ENCODE data around the gene DUOX2. TPM values are rescaled to one million over a fixed set of nuclear protein-coding genes. Genes with fewer than 3 reads are reported as not detected.

DUOX2 gene
- total and polyA plus RNA-seq, 4 donors, result 0.06 to 0.08 TPM; not detected in 2

DNA sequence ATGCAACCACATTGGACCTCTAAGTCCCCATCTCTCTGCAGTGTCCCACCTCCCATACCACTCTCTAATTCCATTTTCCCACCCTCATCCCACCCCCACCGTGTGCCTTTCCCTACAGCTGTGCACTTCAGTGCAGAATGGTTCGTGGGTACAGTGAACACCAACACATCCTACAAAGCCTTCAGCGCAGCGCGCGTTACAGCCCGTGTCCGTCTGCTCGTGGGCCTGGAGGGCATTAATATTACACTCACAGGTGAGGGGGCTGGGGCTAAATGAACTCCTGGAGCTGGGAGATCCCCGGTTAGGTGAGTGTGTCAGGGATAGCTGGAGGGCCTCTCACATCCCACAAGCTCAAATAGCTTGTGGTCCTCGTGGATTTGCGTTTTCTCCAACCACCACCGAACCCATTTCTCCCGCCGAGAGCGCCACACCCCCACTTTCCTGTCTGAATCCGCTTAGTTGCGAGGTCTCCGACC, 2.1 kb upstream of the DUOX2 start:
- Histone ChIP-seq H3K9ac (ENCODE audit: low read depth in 1 of 2, low read length in 2 of 2) (no peak overlapping the region), H3K36me3 (ENCODE audit: control insufficient read depth in 4 of 4, insufficient read depth in 3 of 4, low read depth in 1 of 4, low read length in 3 of 4) (no peaks in the 10 kb centered on the region), H3K27me3 (ENCODE audit: control insufficient read depth in 4 of 4, insufficient read depth in 4 of 4, low read length in 3 of 4) (peaks cover 4 to 15% (median 7%) of the 10 kb centered on the region in 4 donors), H3K4me3 (ENCODE audit: low read depth in 1 of 3, low read length in 3 of 3) (no peak overlapping the region), H3K9me3 (ENCODE audit: control insufficient read depth in 4 of 4, low read length in 3 of 4) (no peaks in the 10 kb centered on the region), H3K27ac (ENCODE audit: low read depth in 1 of 2, low read length in 2 of 2) (no peak overlapping the region), H3K4me1 (ENCODE audit: control insufficient read depth in 4 of 4, insufficient read depth in 4 of 4, low read length in 3 of 4) (peaks cover 14 to 43% (median 28%) of the 10 kb centered on the region in 4 donors)
- TF ChIP-seq SP1 (IDR thresholded peaks at IDR 0.05) (no peak), TAF1 (conservative IDR thresholded peaks at IDR 0.05) (no peak), EGR1 (IDR thresholded peaks at IDR 0.05; ENCODE audit: low read depth in 2 of 2) (no peak)
- TF ChIP-seq, protein P1, sequence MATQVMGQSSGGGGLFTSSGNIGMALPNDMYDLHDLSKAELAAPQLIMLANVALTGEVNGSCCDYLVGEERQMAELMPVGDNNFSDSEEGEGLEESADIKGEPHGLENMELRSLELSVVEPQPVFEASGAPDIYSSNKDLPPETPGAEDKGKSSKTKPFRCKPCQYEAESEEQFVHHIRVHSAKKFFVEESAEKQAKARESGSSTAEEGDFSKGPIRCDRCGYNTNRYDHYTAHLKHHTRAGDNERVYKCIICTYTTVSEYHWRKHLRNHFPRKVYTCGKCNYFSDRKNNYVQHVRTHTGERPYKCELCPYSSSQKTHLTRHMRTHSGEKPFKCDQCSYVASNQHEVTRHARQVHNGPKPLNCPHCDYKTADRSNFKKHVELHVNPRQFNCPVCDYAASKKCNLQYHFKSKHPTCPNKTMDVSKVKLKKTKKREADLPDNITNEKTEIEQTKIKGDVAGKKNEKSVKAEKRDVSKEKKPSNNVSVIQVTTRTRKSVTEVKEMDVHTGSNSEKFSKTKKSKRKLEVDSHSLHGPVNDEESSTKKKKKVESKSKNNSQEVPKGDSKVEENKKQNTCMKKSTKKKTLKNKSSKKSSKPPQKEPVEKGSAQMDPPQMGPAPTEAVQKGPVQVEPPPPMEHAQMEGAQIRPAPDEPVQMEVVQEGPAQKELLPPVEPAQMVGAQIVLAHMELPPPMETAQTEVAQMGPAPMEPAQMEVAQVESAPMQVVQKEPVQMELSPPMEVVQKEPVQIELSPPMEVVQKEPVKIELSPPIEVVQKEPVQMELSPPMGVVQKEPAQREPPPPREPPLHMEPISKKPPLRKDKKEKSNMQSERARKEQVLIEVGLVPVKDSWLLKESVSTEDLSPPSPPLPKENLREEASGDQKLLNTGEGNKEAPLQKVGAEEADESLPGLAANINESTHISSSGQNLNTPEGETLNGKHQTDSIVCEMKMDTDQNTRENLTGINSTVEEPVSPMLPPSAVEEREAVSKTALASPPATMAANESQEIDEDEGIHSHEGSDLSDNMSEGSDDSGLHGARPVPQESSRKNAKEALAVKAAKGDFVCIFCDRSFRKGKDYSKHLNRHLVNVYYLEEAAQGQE (IDR thresholded peaks at IDR 0.05), result no peak
- TF ChIP-seq, protein P2, sequence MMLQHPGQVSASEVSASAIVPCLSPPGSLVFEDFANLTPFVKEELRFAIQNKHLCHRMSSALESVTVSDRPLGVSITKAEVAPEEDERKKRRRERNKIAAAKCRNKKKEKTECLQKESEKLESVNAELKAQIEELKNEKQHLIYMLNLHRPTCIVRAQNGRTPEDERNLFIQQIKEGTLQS (IDR thresholded peaks at IDR 0.05), result no peak
- no peak for DNase-seq (ENCODE audit: low spot score)
- WGBS, result 38% methylated on average over 19 of the region's 19 CpGs

DNA sequence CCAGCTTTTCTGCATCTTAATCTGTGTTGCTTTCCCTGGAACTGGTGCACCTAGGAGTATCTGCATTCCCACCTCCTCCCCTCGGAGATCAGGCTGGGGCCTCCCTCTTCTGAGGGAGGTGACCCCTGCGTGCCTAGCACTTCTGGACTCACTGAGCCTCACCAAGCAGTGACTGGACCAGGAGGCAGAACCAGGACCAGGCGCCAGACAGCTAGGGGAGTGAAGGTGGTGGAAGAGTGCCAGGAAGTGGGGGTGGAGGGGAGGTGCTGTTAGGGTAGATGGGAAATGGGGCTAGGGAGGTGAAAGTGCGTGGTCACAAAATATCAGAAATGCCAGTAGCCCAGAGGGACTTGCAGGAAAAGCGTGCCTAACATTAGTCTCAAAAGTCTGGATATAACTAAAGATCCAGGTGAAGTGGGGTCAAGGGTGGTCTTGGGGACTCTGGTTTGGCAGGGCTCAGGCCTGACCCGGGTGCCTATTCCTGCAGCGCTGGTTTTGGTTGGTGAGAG, 1.4 kb upstream of the DUOX2 start:
- no peak for TF ChIP-seq YY1 (IDR thresholded peaks at IDR 0.05)
- no peak for TF ChIP-seq SP1 (IDR thresholded peaks at IDR 0.05)
- no peak for TF ChIP-seq HNF4A (conservative IDR thresholded peaks at IDR 0.05)
- TF ChIP-seq EGR1 (IDR thresholded peaks at IDR 0.05; ENCODE audit: low read depth in 2 of 2), result no peak
- TF ChIP-seq HNF4G (IDR thresholded peaks at IDR 0.05), result no peak
- Histone ChIP-seq H3K4me3 (ENCODE audit: low read depth in 1 of 3, low read length in 3 of 3) (no peak overlapping the region), H3K27ac (ENCODE audit: low read depth in 1 of 2, low read length in 2 of 2) (no peak overlapping the region), H3K4me1 (ENCODE audit: control insufficient read depth in 4 of 4, insufficient read depth in 4 of 4, low read length in 3 of 4) (peaks cover 14 to 43% (median 28%) of the 10 kb centered on the region in 4 donors), H3K27me3 (ENCODE audit: control insufficient read depth in 4 of 4, insufficient read depth in 4 of 4, low read length in 3 of 4) (peaks cover 4 to 15% (median 7%) of the 10 kb centered on the region in 4 donors), H3K36me3 (ENCODE audit: control insufficient read depth in 4 of 4, insufficient read depth in 3 of 4, low read depth in 1 of 4, low read length in 3 of 4) (no peaks in the 10 kb centered on the region), H3K9ac (ENCODE audit: low read depth in 1 of 2, low read length in 2 of 2) (no peak overlapping the region), H3K9me3 (ENCODE audit: control insufficient read depth in 4 of 4, low read length in 3 of 4) (no peaks in the 10 kb centered on the region)
- 74% methylated on average over 7 of the region's 7 CpGs for WGBS
- no peak for DNase-seq (ENCODE audit: low spot score)

DNA sequence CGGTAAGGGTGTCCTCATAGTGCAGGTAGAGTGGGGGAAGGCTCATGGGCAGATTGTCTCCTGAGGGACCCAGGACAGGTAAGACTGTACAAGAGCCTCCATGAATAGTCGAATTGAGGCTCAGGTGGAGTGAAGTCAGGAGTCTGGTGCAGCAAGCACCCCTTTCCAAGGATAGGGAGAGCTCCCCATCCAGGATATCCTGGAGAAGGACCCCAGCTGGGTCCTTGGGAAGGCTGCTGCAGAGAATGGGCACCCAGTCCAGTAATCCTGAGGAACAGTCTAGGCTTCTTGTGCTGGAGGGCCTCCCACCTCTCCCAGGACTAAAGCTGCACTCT, 746 bp upstream of the DUOX2 start:
- TF ChIP-seq RAD21 (IDR thresholded peaks at IDR 0.05), result no peak
- H3K27me3 ChIP-seq (ENCODE audit: control insufficient read depth in 4 of 4, insufficient read depth in 4 of 4, low read length in 3 of 4), result peaks cover 4 to 15% (median 8%) of the 10 kb centered on the region in 4 donors
- DNase-seq (ENCODE audit: low spot score), result no peak
- H3K36me3 ChIP-seq (ENCODE audit: control insufficient read depth in 4 of 4, insufficient read depth in 3 of 4, low read depth in 1 of 4, low read length in 3 of 4), result no peaks in the 10 kb centered on the region
- WGBS, result 11% methylated on average over 2 of the region's 2 CpGs
- H3K4me3 ChIP-seq (ENCODE audit: low read depth in 1 of 3, low read length in 3 of 3), result no peak overlapping the region
- H3K27ac ChIP-seq (ENCODE audit: low read depth in 1 of 2, low read length in 2 of 2), result no peak overlapping the region
- H3K9me3 ChIP-seq (ENCODE audit: control insufficient read depth in 4 of 4, low read length in 3 of 4), result no peaks in the 10 kb centered on the region
- H3K4me1 ChIP-seq (ENCODE audit: control insufficient read depth in 4 of 4, insufficient read depth in 4 of 4, low read length in 3 of 4), result peaks cover 14 to 43% (median 28%) of the 10 kb centered on the region in 4 donors
- no peak overlapping the region for H3K9ac ChIP-seq (ENCODE audit: low read depth in 1 of 2, low read length in 2 of 2)
